ENCODE measurements around the gene YIF1A.

Gene YIF1A, protein sequence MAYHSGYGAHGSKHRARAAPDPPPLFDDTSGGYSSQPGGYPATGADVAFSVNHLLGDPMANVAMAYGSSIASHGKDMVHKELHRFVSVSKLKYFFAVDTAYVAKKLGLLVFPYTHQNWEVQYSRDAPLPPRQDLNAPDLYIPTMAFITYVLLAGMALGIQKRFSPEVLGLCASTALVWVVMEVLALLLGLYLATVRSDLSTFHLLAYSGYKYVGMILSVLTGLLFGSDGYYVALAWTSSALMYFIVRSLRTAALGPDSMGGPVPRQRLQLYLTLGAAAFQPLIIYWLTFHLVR
- 15.7 to 56.2 (median 35.6) reads per million in 18 experiments for total RNA-seq

DNA sequence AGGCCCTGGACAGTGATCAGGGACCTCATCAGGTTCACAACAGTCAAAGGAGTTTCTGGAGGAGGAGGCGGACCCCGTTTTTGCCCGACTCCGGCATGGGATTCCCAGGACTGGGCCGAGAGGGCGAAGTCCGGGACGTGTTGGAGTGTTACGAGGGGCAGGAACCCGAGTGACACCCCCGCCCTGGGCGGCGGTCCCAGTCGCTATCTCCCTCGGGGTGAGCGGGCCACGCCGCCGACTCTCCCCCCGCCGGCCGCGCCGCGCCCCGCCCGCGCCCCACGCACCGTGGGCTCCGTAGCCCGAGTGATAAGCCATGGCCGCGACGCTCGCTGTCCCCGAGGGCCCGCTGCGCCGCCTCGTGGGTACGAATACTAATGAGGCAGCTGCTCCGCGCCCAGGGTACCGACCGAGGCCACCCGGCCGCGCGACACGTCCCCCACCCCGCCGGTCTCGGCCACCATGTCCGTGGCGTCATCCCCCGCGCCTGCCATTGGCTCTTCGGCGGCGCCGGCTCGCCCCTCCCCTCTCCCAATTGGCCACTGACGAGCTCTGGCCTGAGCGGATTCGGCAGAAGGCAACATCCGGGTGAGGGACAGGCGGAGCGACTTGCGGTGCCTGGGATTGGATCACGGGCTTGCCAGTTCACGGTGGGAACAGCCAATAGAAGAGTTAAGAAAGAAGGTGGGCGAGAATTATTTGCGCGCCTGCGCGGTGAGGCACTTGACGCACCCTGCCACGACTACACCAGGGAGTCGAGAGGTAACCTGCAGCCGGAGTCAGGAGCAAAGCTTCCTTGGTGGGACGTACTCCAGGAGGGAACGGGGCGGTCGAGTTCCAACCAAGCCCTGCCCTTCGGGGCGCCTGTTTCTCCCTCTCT is at the start of gene YIF1A:
TSS of gene YIF1A (minus strand) at position 473 of the 877 bp plus-strand sequence. CDS start at position 315, 158 bp downstream.
- DNase-seq, result peak; percentile 99

DNA sequence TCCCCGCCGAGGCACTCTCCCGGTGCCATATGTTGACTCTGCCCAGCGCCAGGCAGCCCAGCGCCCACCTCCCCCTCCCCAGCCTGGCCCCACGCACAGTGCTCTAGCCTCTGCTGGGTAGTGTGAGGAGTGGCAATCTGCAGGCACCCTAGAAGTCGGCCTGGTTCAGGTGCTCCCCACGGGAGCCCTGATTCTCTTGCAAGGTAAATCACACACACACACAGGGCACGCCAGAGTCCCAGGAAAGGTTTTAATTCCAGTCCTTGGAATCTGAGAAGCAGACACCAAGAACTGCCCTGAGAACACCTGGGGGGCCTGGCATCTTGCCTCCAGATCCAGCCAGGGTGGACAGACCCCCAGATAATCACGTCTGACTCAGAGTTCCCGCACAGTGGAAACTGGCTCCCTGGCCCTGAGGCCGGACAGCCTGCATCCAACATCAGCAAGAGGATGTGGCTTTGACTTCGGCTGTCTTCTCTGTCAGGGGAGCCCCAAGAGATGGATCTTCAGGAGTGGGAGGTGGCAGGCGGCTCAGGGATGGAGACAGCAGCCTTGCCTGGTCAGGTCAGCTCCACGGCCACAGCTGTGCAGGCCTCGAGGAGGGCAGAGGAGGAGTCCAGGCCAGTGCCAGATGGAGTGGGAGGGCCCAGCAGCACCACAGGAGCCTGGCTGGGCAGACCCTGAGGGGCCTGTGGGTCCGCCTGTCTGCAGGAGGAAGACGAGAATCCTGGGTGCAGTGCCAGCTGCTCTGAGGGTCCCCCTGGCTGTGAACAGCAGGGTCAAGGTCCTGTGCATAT is 48.4 kb upstream of the YIF1A start:
- DNase-seq, result no peak

DNA sequence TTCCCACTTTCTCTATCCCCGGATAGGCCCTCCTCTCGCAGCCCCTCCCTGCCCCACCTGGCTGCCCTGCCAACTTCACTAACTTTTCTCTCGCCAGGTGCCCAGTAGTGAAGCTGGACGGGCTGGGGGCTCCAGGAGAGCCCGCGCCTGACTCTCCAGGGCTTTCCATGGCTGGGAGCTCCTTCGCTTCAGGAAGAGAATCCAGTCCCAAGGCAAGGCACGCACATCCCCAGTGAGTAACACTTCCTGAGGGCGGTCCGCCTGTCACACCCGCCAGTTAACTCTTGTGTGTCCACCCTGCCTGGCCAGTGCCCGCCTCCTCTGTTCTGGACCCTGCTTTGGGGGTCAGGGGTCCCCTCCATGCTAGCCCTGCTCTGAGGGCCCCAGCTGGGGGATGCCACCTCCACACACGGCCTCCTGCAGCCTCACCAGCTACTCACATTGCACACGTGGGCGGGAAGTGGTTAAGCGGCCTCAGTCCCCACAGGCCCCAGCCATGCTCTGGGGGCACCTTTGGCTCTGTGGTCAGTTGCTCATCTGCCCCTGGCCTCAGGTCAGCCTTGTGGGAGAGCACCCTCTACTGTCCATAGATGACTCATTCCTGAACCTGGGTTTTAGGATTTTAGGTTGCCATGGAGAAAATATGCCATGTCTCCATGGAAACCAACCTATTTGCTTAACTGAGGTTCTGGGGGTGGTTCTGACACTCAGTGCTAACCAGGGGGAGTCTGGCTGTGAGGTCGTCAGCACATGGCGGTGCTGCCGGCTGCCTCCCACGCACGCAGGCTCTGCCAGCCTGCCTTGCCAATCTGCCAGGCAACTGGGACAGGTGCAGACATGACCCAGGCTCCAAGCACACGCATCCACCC is 47.5 kb upstream of the YIF1A start, which contains the start of gene RIN1:
TSS of gene RIN1 (minus strand) at position 201 of the 869 bp plus-strand sequence. CDS start at position 169, 32 bp downstream.
- DNase-seq, result peak; percentile 63 to 80

GRCh38 chr11:66335531-66336233 is 46.7 kb upstream of the YIF1A start:
- no peak for DNase-seq

GRCh38 chr11:66334605-66335442 is 45.9 kb upstream of the YIF1A start:
- peak; percentile 62 for DNase-seq

GRCh38 chr11:66333896-66334604 is 45.1 kb upstream of the YIF1A start:
- DNase-seq, result no peak

GRCh38 chr11:66333220-66333877 is 44.4 kb upstream of the YIF1A start:
- DNase-seq, result no peak

DNA sequence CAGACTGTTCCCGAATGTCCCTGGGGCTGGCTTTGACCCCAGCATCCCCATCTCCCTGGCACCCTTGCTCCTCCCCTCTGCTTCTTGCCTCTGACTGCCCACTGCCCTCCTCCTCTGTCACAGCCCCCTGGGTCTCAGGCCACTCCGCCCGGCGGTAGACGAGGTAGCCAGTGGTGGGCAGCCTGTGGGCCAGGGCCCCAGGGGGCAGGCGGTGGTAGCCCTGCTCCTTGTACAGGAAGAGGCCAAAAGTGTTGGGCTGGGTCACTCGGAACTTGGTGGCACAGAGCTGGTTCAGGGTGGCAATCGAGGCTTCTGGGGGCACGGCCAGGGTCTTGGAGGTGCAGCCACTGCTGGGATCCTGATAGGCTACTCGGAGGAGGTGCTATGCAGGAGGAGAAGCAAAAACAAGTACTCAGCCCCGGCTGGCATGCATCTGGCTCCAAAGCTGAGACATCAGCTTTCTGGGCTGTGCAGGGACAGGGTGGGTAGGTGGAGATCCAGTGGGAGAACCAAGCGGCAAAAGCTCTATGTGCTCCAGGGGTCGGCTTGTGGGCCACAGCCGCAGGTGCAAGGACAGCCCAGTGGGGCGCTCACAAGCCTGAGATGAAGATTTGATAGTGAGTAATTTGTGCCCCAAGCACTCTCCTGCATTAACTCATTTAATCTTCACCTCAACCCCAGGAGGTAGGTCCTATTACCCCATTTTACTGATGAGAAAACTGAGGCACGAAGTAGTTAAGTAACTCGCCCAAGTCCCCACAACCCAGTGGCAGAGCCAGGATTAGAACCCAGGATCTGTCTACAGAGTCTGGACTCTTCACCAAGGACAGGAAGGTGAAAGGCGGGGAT is 43.7 kb upstream of the YIF1A start:
- no peak for DNase-seq

- no peak for DNase-seq
Observed at GRCh38 chr11:66331542-66332370, 42.8 kb upstream of the YIF1A start.

DNA sequence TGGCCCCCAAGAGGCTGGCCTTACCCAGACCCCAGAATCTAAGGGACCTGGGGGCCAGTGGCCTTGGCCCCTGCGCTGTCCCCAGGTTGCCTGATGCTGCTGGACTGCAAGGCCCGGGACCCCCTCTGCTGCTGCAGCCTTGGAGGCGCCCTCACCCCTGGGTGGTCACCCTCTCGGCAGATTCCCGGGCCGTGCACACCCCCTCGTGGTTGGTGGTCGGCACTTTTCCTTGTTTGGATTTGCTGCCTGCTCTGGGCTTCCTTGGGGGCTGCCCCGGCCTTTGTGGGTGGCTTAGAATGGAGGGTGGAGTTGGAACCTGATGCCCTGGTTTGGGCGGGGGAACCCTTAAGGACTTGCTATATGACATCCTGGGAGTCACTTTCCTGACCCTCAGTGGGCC is 42.0 kb upstream of the YIF1A start:
- DNase-seq, result no peak

DNA sequence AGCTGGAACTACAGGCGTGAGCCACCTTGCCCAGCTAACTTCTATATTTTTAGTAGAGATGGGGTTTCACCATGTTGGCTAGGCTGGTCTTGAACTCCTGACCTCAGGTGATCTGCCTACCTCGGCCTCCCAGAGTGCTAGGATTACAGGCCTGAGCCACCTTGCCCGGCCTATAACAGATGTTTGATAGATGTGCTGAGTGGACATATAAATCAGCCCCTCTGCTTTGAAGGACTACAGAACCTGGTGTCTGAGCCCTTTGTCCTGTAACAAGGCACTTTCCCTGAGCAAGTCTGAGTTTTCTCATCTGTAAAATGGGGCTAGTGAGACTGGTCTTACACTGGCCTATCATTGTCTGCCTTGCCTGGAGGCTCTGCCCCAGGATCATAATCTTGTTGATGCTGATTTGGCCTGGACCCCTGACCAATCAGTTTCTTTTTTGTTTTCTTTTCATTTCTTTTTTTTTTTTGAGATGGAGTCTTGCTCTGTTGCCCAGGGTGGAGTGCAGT is 40.3 kb upstream of the YIF1A start:
- DNase-seq, result no peak

DNA sequence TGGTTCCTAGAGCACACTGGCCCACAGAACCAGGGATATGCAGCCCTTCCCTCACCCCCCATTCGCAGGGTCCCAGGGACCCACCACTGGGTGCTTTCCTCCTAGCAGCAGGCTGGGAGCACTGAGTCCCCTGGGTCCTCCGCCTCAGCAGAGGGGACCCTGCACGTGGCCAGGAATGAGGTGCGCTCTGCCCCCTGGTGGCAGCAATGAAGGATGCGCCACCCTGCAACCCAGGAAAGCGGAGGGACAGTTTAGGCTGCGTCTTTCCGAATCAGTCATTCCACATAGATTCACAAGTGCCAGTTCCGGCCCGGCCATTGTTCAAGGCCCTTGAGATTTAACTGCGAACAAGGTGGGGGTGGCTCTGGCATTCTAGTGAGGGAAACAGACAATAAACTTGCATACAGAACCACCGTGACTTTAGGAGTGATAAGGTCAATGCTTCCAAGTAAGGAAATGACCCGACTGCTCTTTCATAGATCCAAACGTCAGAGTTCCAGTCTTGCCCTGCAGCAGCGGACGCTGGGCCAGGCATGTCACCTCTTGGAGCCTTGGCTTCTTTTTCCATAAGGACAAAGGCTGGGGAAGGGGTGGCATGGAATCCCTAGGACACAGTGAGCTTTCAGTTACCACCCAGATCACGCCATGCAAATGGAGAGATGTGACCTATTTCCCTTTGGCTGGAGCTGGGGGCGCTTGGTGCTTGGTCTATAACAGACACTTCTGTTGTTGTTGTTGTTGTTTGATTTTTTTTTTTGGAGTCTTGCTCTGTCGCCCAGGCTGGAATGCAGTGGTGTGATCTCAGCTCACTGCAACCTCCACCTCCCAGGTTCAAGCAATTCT is 39.6 kb upstream of the YIF1A start:
- peak; percentile 73 to 76 for DNase-seq

GRCh38 chr11:66328031-66328301 is 39.0 kb upstream of the YIF1A start:
- no peak for DNase-seq

- DNase-seq, result no peak
Observed at GRCh38 chr11:66327171-66328030, 38.5 kb upstream of the YIF1A start.
